GM23338 (cell line): ENCODE results near the gene VWA3B. TPM values are rescaled to one million over a fixed set of nuclear protein-coding genes. Genes with fewer than 3 reads are reported as not detected.
"Not testable (repeated sequence)": the region's sequence is repeated elsewhere in the genome, so short reads cannot be mapped to it uniquely, and the experiment has no call there.

Source experiments
- ATAC-seq: fragments of 200-7000 bp; cut with Tn5 transposase; 3 replicates; pipeline ENCODE4 v1.9.1; 2020
- DNase-seq: peaks from one replicate; pipeline ENCODE4 v3.0.0-alpha.2; 2015; ENCODE audit warnings: low spot score
- H2AFZ ChIP-seq: fragments of 200-600 bp; sonication (generic); 2 replicates; pipeline ENCODE4 v1.8.0; 2016; ENCODE audit warnings: antibody characterized with exemption, mild to moderate bottlenecking, moderate library complexity
- H3F3A ChIP-seq: fragments of 200-600 bp; sonication (generic); replicated peaks from 2 replicates; pipeline ENCODE4 v1.8.0; 2017; ENCODE audit warnings: antibody characterized with exemption, mixed run types, low read depth
- H3K27ac ChIP-seq: fragments of 200-600 bp; sonication (generic); 2 replicates; pipeline ENCODE4 v1.6.1; 2016; ENCODE audit warnings: low read depth
- H3K27me3 ChIP-seq: fragments of 200-600 bp; sonication (generic); 2 replicates; pipeline ENCODE4 v1.8.0; 2016; ENCODE audit warnings: mild to moderate bottlenecking, mixed run types, moderate library complexity; ENCODE audit not compliant: insufficient read depth
- H3K36me3 ChIP-seq: fragments of 200-600 bp; sonication (generic); 2 replicates; pipeline ENCODE4 v1.8.0; 2016; ENCODE audit warnings: mild to moderate bottlenecking; ENCODE audit not compliant: insufficient read depth
- H3K4me1 ChIP-seq: fragments of 200-600 bp; sonication (generic); 2 replicates; pipeline ENCODE4 v1.8.0; 2016; ENCODE audit warnings: mild to moderate bottlenecking, moderate library complexity; ENCODE audit not compliant: insufficient read depth
- H3K4me2 ChIP-seq: fragments of 200-600 bp; sonication (generic); 2 replicates; pipeline ENCODE4 v1.7.1; 2017; ENCODE audit warnings: mixed run types
- H3K4me3 ChIP-seq: fragments of 200-600 bp; sonication (generic); 2 replicates; pipeline ENCODE4 v1.6.1; 2016; ENCODE audit warnings: mixed run types
- H3K79me2 ChIP-seq: fragments of 200-600 bp; sonication (generic); replicated peaks from 2 replicates; pipeline ENCODE4 v1.8.0; 2017; ENCODE audit warnings: mild to moderate bottlenecking; ENCODE audit not compliant: insufficient read depth
- H3K9me2 ChIP-seq: fragments of 200-600 bp; sonication (generic); 2 replicates; pipeline ENCODE4 v1.8.0; 2017; ENCODE audit not compliant: insufficient read depth
- H4K20me1 ChIP-seq: fragments of 200-600 bp; sonication (generic); replicated peaks from 2 replicates; pipeline ENCODE4 v1.8.0; 2017; ENCODE audit warnings: mild to moderate bottlenecking; ENCODE audit not compliant: insufficient read depth
- H3K27ac Mint-ChIP-seq: 2 replicates; pipeline ENCODE4 v1.8.0; 2020; ENCODE audit warnings: inconsistent platforms, mild to moderate bottlenecking, moderate library complexity, mixed read lengths
- H3K27me3 Mint-ChIP-seq: 3 replicates; pipeline ENCODE4 v1.8.0; 2022; ENCODE audit warnings: low read depth, mild to moderate bottlenecking, moderate library complexity, mixed read lengths, inconsistent platforms; ENCODE audit not compliant: insufficient read depth, poor library complexity
- H3K36me3 Mint-ChIP-seq: 3 replicates; pipeline ENCODE4 v1.8.0; 2021; ENCODE audit warnings: low read depth, mild to moderate bottlenecking, inconsistent platforms, moderate library complexity, mixed read lengths
- H3K4me1 Mint-ChIP-seq: 3 replicates; pipeline ENCODE4 v1.8.0; 2020; ENCODE audit warnings: mild to moderate bottlenecking, inconsistent platforms, mixed read lengths
- H3K4me3 Mint-ChIP-seq: 3 replicates; pipeline ENCODE4 v1.8.0; 2021; ENCODE audit warnings: moderate library complexity, mild to moderate bottlenecking, inconsistent platforms, mixed read lengths
- H3K9me3 Mint-ChIP-seq: 3 replicates; pipeline ENCODE4 v1.8.0; 2020; ENCODE audit warnings: moderate library complexity, mild to moderate bottlenecking, inconsistent platforms, mixed read lengths
- CREB1 ChIP-seq: fragments of 250-450 bp; sonication (Bioruptor Pico); IDR thresholded peaks from 2 replicates; pipeline ENCODE4 v1.5.0; 2020; ENCODE audit warnings: low read depth, mild to moderate bottlenecking, moderate library complexity
- EZH2 ChIP-seq: fragments of 200-600 bp; sonication (generic); IDR thresholded peaks from one replicate; pipeline ENCODE4 v1.8.0; 2017; ENCODE audit warnings: antibody characterized with exemption, mild to moderate bottlenecking, low read depth; ENCODE audit not compliant: unreplicated experiment
- JUNB ChIP-seq: IDR thresholded peaks from one replicate; pipeline ENCODE4 v1.6.1; 2016; ENCODE audit warnings: antibody characterized with exemption; ENCODE audit not compliant: unreplicated experiment
- NANOG ChIP-seq: IDR thresholded peaks from 2 replicates; pipeline ENCODE4 v1.6.1; 2016; ENCODE audit warnings: antibody characterized with exemption, borderline replicate concordance
- POLR2AphosphoS5 ChIP-seq: IDR thresholded peaks from 2 replicates; pipeline ENCODE4 v1.6.1; 2016; ENCODE audit warnings: antibody characterized with exemption, low read depth
- STAT1 ChIP-seq: IDR thresholded peaks from one replicate; pipeline ENCODE4 v1.6.1; 2016; ENCODE audit warnings: antibody characterized with exemption; ENCODE audit not compliant: unreplicated experiment
- ZNF331 ChIP-seq: fragments of 250-450 bp; sonication (Bioruptor Pico); IDR thresholded peaks from 2 replicates; pipeline ENCODE4 v1.5.0; 2020; ENCODE audit warnings: low read depth, mild to moderate bottlenecking, moderate library complexity
- polyA plus RNA-seq: library from polyadenylated mRNA; unstranded; fragments of >200 nt; fragmentation: Nextera tagmentation; extraction: Ambion mirVana; gene quantifications from 2 replicates; pipeline ENCODE4 v1.2.1, GENCODE V29; 2016
- total RNA-seq: library from RNA; depleted of rRNA; stranded (reverse); fragments of >200 nt; shearing (Covaris generic); gene quantifications from 2 replicates; pipeline ENCODE4 v1.2.3, GENCODE V29; 2014
- TF ChIP-seq, protein P1 (sequence below): IDR thresholded peaks from one replicate; pipeline ENCODE4 v1.6.1; 2018; ENCODE audit warnings: antibody characterized with exemption; ENCODE audit not compliant: unreplicated experiment
- TF ChIP-seq, protein P2 (sequence below): IDR thresholded peaks from 2 replicates; pipeline ENCODE4 v1.6.1; 2016; ENCODE audit warnings: antibody characterized with exemption
- TF ChIP-seq, protein P3 (sequence below), 2 experiments: fragments of 200-600 bp in 1 of 2; sonication (generic) in 1 of 2; conservative IDR thresholded peaks; 2 replicates each; pipeline versions ENCODE4 v1.5.1 to v1.6.1; 2016 to 2017; ENCODE audit warnings: antibody characterized with exemption in 2 of 2, low read depth in 2 of 2, mild to moderate bottlenecking in 2 of 2, moderate library complexity in 1 of 2

VWA3B gene
- total and polyA plus RNA-seq, 2 experiments from 2014 or later, result not detected

DNA sequence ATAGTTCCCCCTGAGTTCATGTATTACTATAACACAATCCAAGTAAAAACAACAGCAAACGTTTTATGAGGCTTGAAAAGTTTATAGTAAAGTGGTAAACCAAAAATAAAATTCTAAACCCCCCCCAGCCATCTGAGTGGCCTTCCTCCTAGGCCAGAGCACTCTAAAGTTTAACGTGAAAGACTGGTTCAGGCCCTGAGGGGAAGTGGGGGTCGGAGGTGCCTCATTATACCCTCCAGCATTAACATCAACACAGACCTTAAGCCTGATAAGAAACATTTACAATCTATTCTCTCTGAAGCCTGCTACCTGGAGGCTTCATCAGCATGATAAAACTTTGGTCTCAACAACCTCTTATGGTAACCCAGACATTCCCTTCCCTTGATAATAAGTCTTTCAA is 230.2 kb downstream of the VWA3B start (continued):
- TF ChIP-seq, protein P1, sequence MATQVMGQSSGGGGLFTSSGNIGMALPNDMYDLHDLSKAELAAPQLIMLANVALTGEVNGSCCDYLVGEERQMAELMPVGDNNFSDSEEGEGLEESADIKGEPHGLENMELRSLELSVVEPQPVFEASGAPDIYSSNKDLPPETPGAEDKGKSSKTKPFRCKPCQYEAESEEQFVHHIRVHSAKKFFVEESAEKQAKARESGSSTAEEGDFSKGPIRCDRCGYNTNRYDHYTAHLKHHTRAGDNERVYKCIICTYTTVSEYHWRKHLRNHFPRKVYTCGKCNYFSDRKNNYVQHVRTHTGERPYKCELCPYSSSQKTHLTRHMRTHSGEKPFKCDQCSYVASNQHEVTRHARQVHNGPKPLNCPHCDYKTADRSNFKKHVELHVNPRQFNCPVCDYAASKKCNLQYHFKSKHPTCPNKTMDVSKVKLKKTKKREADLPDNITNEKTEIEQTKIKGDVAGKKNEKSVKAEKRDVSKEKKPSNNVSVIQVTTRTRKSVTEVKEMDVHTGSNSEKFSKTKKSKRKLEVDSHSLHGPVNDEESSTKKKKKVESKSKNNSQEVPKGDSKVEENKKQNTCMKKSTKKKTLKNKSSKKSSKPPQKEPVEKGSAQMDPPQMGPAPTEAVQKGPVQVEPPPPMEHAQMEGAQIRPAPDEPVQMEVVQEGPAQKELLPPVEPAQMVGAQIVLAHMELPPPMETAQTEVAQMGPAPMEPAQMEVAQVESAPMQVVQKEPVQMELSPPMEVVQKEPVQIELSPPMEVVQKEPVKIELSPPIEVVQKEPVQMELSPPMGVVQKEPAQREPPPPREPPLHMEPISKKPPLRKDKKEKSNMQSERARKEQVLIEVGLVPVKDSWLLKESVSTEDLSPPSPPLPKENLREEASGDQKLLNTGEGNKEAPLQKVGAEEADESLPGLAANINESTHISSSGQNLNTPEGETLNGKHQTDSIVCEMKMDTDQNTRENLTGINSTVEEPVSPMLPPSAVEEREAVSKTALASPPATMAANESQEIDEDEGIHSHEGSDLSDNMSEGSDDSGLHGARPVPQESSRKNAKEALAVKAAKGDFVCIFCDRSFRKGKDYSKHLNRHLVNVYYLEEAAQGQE, result no peak
- TF ChIP-seq NANOG (no peak), CREB1 (no peak), STAT1 (no peak), ZNF331 (no peak), JUNB (no peak), POLR2AphosphoS5 (no peak), EZH2 (no peak)
- TF ChIP-seq, protein P2, sequence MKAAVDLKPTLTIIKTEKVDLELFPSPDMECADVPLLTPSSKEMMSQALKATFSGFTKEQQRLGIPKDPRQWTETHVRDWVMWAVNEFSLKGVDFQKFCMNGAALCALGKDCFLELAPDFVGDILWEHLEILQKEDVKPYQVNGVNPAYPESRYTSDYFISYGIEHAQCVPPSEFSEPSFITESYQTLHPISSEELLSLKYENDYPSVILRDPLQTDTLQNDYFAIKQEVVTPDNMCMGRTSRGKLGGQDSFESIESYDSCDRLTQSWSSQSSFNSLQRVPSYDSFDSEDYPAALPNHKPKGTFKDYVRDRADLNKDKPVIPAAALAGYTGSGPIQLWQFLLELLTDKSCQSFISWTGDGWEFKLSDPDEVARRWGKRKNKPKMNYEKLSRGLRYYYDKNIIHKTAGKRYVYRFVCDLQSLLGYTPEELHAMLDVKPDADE, result no peak
- TF ChIP-seq, protein P3, sequence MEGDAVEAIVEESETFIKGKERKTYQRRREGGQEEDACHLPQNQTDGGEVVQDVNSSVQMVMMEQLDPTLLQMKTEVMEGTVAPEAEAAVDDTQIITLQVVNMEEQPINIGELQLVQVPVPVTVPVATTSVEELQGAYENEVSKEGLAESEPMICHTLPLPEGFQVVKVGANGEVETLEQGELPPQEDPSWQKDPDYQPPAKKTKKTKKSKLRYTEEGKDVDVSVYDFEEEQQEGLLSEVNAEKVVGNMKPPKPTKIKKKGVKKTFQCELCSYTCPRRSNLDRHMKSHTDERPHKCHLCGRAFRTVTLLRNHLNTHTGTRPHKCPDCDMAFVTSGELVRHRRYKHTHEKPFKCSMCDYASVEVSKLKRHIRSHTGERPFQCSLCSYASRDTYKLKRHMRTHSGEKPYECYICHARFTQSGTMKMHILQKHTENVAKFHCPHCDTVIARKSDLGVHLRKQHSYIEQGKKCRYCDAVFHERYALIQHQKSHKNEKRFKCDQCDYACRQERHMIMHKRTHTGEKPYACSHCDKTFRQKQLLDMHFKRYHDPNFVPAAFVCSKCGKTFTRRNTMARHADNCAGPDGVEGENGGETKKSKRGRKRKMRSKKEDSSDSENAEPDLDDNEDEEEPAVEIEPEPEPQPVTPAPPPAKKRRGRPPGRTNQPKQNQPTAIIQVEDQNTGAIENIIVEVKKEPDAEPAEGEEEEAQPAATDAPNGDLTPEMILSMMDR (conservative IDR thresholded peaks at IDR 0.05; ENCODE audit: low read depth in 2 of 2), result no peak

DNA sequence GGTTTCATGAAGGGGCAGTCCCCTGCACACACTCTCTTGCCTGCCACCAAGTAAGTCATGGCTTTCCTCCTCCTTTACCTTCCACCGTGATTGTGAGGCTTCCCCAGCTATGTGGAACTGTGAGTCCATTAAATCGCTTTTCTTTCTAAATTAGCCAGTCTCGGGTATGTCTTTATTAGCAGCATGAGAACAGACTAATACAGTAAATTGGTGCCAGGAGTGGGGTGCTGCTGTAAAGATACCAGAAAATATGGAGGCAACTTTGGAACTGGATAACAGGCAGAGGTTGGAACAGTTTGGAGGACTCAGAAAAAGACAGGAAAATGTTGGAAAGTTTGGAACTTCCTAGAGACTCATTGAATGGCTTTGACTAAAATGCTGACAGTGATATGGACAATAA is 233.2 kb downstream of the VWA3B start:
- H3K9me2 ChIP-seq, DNase-seq, H3K79me2 ChIP-seq, H2AFZ ChIP-seq, H3K27me3 Mint-ChIP-seq, H3K27me3 ChIP-seq, H3K36me3 ChIP-seq, H3K4me3 ChIP-seq, H3K27ac Mint-ChIP-seq, H3F3A ChIP-seq, H3K4me3 Mint-ChIP-seq, H3K27ac ChIP-seq, H4K20me1 ChIP-seq, H3K4me2 ChIP-seq, ATAC-seq: not testable (repeated sequence)
- peaks cover 10% of the 10 kb centered on the region for H3K4me1 ChIP-seq
- H3K9me3 Mint-ChIP-seq, result peaks cover 68% of the 10 kb centered on the region
- peaks cover 15% of the 10 kb centered on the region for H3K4me1 Mint-ChIP-seq
- peaks cover 59% of the 10 kb centered on the region for H3K36me3 Mint-ChIP-seq
